ENCODE results near the gene TEX22.

TEX22 gene

GRCh38 chr14:105398726-105399465, 558 bp downstream of the TEX22 start:
- no peak for DNase-seq
- Histone ChIP-seq H3K9me3 (replicated peaks; ENCODE audit: insufficient read depth, low read length) (no peaks in the 10 kb centered on the region), H3K9ac (ENCODE audit: low read length) (peak overlapping the region; percentile 74), H3K4me1 (ENCODE audit: low read length) (no peaks in the 10 kb centered on the region), H3K36me3 (replicated peaks; ENCODE audit: insufficient read depth, low read length) (no peaks in the 10 kb centered on the region), H3K27me3 (replicated peaks; ENCODE audit: insufficient read depth, low read length) (no peaks in the 10 kb centered on the region), H2AFZ (ENCODE audit: low read length) (peak overlapping the region; percentile 43), H3K79me2 (ENCODE audit: low read length) (peaks cover 6% of the 10 kb centered on the region; the same call in 1 of the 2 replicates), H4K20me1 (ENCODE audit: insufficient read depth, low read length) (no peaks in the 10 kb centered on the region), H3K4me2 (ENCODE audit: low read depth, low read length) (peak overlapping the region; percentile 70), H3K9me2 (replicated peaks; ENCODE audit: insufficient read depth, low read length) (no peaks in the 10 kb centered on the region), H3K4me3 (ENCODE audit: low read length) (peak overlapping the region; percentile 67), H3F3A (ENCODE audit: insufficient read depth, low read length) (no peaks in the 10 kb centered on the region), H3K27ac (ENCODE audit: low read length) (no peak overlapping the region)
- TF ChIP-seq EZH2phosphoT487 (IDR thresholded peaks at IDR 0.05; ENCODE audit: low read length): no peak
- TF ChIP-seq CTCF (IDR thresholded peaks at IDR 0.05; ENCODE audit: low read length): no peak
- no peak for TF ChIP-seq EZH2 (optimal IDR thresholded peaks at IDR 0.05; ENCODE audit: low read depth, low read length)

GRCh38 chr14:105399466-105399775, 1.1 kb downstream of the TEX22 start:
- Histone ChIP-seq H4K20me1 (ENCODE audit: insufficient read depth, low read length) (no peaks in the 10 kb centered on the region), H3K9ac (ENCODE audit: low read length) (no peak overlapping the region), H3K4me2 (ENCODE audit: low read depth, low read length) (peak overlapping the region; percentile 70; the same call in 1 of the 2 replicates), H2AFZ (ENCODE audit: low read length) (no peak overlapping the region), H3K36me3 (replicated peaks; ENCODE audit: insufficient read depth, low read length) (no peaks in the 10 kb centered on the region), H3K4me1 (ENCODE audit: low read length) (no peaks in the 10 kb centered on the region), H3K4me3 (ENCODE audit: low read length) (peak overlapping the region; percentile 67; the same call in 1 of the 2 replicates), H3K79me2 (ENCODE audit: low read length) (peaks cover 6% of the 10 kb centered on the region; the same call in 1 of the 2 replicates), H3K27ac (ENCODE audit: low read length) (no peak overlapping the region), H3K27me3 (replicated peaks; ENCODE audit: insufficient read depth, low read length) (no peaks in the 10 kb centered on the region), H3K9me3 (replicated peaks; ENCODE audit: insufficient read depth, low read length) (no peaks in the 10 kb centered on the region), H3F3A (ENCODE audit: insufficient read depth, low read length) (no peaks in the 10 kb centered on the region), H3K9me2 (replicated peaks; ENCODE audit: insufficient read depth, low read length) (no peaks in the 10 kb centered on the region)
- TF ChIP-seq EZH2phosphoT487 (IDR thresholded peaks at IDR 0.05; ENCODE audit: low read length) (no peak), EZH2 (optimal IDR thresholded peaks at IDR 0.05; ENCODE audit: low read depth, low read length) (no peak), CTCF (IDR thresholded peaks at IDR 0.05; ENCODE audit: low read length) (no peak)
- DNase-seq: no peak

GRCh38 chr14:105400016-105400415, 1.7 kb downstream of the TEX22 start:
- Histone ChIP-seq H3K27ac (ENCODE audit: low read length) (no peak overlapping the region), H4K20me1 (ENCODE audit: insufficient read depth, low read length) (no peaks in the 10 kb centered on the region), H3K79me2 (ENCODE audit: low read length) (peaks cover 6% of the 10 kb centered on the region; the same call in 1 of the 2 replicates), H2AFZ (ENCODE audit: low read length) (no peak overlapping the region), H3K9me3 (replicated peaks; ENCODE audit: insufficient read depth, low read length) (no peaks in the 10 kb centered on the region), H3K4me2 (ENCODE audit: low read depth, low read length) (no peak overlapping the region), H3K36me3 (replicated peaks; ENCODE audit: insufficient read depth, low read length) (no peaks in the 10 kb centered on the region), H3K27me3 (replicated peaks; ENCODE audit: insufficient read depth, low read length) (no peaks in the 10 kb centered on the region), H3F3A (ENCODE audit: insufficient read depth, low read length) (no peaks in the 10 kb centered on the region), H3K4me3 (ENCODE audit: low read length) (no peak overlapping the region), H3K9me2 (replicated peaks; ENCODE audit: insufficient read depth, low read length) (no peaks in the 10 kb centered on the region), H3K9ac (ENCODE audit: low read length) (no peak overlapping the region), H3K4me1 (ENCODE audit: low read length) (no peaks in the 10 kb centered on the region)
- no peak for TF ChIP-seq CTCF (IDR thresholded peaks at IDR 0.05; ENCODE audit: low read length)
- TF ChIP-seq EZH2phosphoT487 (IDR thresholded peaks at IDR 0.05; ENCODE audit: low read length): no peak
- no peak for TF ChIP-seq EZH2 (optimal IDR thresholded peaks at IDR 0.05; ENCODE audit: low read depth, low read length)
- no peak for DNase-seq

Data from MM.1S (cell line).